A549 (cell line): Measurements from ENCODE around the gene PLEKHH1.

ENCODE experiments used
- ESRRA ChIP-seq: fragments of 150-350 bp; IDR thresholded peaks from 2 replicates; pipeline ENCODE4 v1.6.1; 2014; ENCODE audit warnings: mild to moderate bottlenecking, low read length, borderline replicate concordance
- FOSL2 ChIP-seq, 2 experiments: fragments of 450-650 bp in 1 of 2; fragments of >200 bp in 1 of 2; sonication (Bioruptor Twin) in 1 of 2; formaldehyde crosslinking; IDR thresholded peaks; 2 replicates each; pipeline versions ENCODE4 v1.5.0 to v1.6.1; 2016 to 2020; ENCODE audit warnings: mild to moderate bottlenecking in 1 of 2, moderate library complexity in 1 of 2
- HEYL ChIP-seq: fragments of 250-450 bp; sonication (Bioruptor Pico); IDR thresholded peaks from 2 replicates; pipeline ENCODE4 v1.8.0; 2021; ENCODE audit warnings: mild to moderate bottlenecking, moderate library complexity
- MAFK ChIP-seq: fragments of 450-650 bp; IDR thresholded peaks from 2 replicates; pipeline ENCODE4 v1.6.1; 2014; ENCODE audit not compliant: partially characterized antibody
- POLR2A ChIP-seq: IDR thresholded peaks from 2 replicates; pipeline ENCODE4 v1.6.1; 2012; ENCODE audit warnings: mild to moderate bottlenecking, low read length
- SMC3 ChIP-seq: fragments of >200 bp; sonication (Bioruptor Twin); formaldehyde crosslinking; IDR thresholded peaks from 3 replicates; pipeline ENCODE4 v1.6.1; 2018; ENCODE audit warnings: inconsistent platforms
- TF ChIP-seq, protein P1 (sequence below): fragments of 250-450 bp; sonication (Bioruptor Pico); IDR thresholded peaks from 2 replicates; pipeline ENCODE4 v1.5.0; 2021; ENCODE audit warnings: mild to moderate bottlenecking, moderate library complexity, borderline replicate concordance
- TF ChIP-seq, protein P2 (sequence below): fragments of >200 bp; sonication (Bioruptor Twin); formaldehyde crosslinking; IDR thresholded peaks from 3 replicates; pipeline ENCODE4 v1.5.1; 2016
- TF ChIP-seq, protein P3 (sequence below): fragments of 200-600 bp; sonication (generic); IDR thresholded peaks from 2 replicates; pipeline ENCODE4 v1.6.1; 2016; ENCODE audit warnings: antibody characterized with exemption, mild to moderate bottlenecking, moderate library complexity
- TF ChIP-seq, protein P4 (sequence below): IDR thresholded peaks from 2 replicates; pipeline ENCODE4 v1.6.1; 2012

DNA sequence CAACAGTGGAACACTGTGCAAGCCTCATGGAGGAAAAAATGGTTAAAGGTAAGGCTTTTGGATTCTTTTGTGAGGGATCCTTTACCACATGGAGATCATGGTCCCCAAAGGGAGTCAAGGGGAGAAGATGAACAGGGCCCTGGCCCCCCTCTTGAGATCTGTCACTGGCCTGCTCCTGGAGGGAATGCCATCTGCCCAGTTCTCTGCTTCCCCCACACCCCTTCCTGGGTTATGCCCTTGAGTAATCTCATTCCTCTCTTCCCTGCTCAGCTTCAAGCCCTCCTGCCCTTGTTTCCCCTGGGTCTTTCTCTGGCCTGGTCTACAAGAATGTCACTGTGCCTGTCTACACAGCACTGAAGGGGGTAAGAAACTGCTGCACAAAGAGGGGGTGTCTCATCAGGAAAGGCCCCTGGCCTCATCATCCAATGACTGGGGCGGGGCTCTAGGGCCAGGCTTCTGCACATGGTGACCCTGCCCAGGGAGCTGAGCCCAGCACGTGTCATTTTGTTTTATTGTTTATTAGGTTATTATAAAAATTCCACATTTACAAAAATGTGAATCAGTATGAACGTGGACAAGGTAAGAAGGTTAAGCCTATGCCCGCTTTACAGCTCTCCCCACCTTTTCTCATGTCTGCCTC lies 36.7 kb downstream of the PLEKHH1 start:
- TF ChIP-seq, protein P1, sequence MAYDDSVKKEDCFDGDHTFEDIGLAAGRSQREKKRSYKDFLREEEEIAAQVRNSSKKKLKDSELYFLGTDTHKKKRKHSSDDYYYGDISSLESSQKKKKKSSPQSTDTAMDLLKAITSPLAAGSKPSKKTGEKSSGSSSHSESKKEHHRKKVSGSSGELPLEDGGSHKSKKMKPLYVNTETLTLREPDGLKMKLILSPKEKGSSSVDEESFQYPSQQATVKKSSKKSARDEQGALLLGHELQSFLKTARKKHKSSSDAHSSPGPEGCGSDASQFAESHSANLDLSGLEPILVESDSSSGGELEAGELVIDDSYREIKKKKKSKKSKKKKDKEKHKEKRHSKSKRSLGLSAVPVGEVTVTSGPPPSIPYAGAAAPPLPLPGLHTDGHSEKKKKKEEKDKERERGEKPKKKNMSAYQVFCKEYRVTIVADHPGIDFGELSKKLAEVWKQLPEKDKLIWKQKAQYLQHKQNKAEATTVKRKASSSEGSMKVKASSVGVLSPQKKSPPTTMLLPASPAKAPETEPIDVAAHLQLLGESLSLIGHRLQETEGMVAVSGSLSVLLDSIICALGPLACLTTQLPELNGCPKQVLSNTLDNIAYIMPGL (CRISPR knock-in tag): no peak
- TF ChIP-seq ESRRA (no peak), FOSL2 (IDR thresholded peaks at IDR 0.05) (no peak), FOSL2 (CRISPR knock-in tag; IDR thresholded peaks at IDR 0.05) (no peak), POLR2A (no peak), HEYL (CRISPR knock-in tag) (no peak), MAFK (no peak), SMC3 (no peak)
- TF ChIP-seq, protein P2, sequence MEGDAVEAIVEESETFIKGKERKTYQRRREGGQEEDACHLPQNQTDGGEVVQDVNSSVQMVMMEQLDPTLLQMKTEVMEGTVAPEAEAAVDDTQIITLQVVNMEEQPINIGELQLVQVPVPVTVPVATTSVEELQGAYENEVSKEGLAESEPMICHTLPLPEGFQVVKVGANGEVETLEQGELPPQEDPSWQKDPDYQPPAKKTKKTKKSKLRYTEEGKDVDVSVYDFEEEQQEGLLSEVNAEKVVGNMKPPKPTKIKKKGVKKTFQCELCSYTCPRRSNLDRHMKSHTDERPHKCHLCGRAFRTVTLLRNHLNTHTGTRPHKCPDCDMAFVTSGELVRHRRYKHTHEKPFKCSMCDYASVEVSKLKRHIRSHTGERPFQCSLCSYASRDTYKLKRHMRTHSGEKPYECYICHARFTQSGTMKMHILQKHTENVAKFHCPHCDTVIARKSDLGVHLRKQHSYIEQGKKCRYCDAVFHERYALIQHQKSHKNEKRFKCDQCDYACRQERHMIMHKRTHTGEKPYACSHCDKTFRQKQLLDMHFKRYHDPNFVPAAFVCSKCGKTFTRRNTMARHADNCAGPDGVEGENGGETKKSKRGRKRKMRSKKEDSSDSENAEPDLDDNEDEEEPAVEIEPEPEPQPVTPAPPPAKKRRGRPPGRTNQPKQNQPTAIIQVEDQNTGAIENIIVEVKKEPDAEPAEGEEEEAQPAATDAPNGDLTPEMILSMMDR: no peak
- TF ChIP-seq, protein P3, sequence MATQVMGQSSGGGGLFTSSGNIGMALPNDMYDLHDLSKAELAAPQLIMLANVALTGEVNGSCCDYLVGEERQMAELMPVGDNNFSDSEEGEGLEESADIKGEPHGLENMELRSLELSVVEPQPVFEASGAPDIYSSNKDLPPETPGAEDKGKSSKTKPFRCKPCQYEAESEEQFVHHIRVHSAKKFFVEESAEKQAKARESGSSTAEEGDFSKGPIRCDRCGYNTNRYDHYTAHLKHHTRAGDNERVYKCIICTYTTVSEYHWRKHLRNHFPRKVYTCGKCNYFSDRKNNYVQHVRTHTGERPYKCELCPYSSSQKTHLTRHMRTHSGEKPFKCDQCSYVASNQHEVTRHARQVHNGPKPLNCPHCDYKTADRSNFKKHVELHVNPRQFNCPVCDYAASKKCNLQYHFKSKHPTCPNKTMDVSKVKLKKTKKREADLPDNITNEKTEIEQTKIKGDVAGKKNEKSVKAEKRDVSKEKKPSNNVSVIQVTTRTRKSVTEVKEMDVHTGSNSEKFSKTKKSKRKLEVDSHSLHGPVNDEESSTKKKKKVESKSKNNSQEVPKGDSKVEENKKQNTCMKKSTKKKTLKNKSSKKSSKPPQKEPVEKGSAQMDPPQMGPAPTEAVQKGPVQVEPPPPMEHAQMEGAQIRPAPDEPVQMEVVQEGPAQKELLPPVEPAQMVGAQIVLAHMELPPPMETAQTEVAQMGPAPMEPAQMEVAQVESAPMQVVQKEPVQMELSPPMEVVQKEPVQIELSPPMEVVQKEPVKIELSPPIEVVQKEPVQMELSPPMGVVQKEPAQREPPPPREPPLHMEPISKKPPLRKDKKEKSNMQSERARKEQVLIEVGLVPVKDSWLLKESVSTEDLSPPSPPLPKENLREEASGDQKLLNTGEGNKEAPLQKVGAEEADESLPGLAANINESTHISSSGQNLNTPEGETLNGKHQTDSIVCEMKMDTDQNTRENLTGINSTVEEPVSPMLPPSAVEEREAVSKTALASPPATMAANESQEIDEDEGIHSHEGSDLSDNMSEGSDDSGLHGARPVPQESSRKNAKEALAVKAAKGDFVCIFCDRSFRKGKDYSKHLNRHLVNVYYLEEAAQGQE: no peak
- TF ChIP-seq, protein P4, sequence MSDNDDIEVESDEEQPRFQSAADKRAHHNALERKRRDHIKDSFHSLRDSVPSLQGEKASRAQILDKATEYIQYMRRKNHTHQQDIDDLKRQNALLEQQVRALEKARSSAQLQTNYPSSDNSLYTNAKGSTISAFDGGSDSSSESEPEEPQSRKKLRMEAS: no peak
